GM20000 (cell line): ENCODE measurements around the gene RPS6KC1.
"Not testable (repeated sequence)": the region's sequence is repeated elsewhere in the genome, so short reads cannot be mapped to it uniquely, and the experiment has no call there.

Source experiments
- DNase-seq: peaks from one replicate; pipeline ENCODE4 v3.0.0; 2012; ENCODE audit warnings: low spot score
- TF ChIP-seq, protein P1 (sequence below): IDR thresholded peaks from 2 replicates; pipeline ENCODE4 v1.5.1; 2012; ENCODE audit warnings: mild to moderate bottlenecking, control low read depth; ENCODE audit errors: extremely low read depth, missing control alignments

Gene RPS6KC1

DNA sequence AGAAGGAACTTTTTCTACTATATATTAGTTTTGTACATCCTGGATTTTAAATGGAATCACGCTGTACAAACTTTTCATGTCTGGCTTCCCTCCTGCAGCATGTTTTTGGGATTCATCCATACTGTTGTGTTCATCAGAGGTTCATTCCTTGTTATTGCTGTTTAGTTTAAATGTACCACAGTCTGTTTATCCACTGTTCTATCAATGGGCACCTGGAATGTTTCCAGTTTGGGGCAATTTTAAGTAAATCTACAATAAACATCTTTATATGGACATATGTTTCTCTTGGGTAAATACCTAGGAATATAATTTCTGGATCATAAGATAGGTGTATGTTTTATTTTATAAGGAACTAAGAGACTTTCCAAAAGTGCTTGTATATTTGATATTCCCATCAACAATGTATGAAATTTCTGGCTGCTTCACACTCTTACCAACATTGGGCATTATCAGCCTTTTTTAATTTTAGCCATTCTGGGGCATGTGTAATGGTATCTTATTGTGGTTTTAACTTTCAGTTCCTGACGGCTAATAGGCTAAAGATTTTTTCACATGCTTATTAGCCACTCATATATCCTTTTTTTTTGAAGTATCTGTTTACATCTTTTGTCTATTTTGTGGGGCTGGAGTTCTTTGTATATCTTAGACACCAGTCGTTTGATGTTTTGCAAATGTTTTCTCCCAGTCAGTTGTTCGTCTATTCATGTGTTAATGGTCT lies 48.8 kb downstream of the RPS6KC1 start:
- TF ChIP-seq, protein P1, sequence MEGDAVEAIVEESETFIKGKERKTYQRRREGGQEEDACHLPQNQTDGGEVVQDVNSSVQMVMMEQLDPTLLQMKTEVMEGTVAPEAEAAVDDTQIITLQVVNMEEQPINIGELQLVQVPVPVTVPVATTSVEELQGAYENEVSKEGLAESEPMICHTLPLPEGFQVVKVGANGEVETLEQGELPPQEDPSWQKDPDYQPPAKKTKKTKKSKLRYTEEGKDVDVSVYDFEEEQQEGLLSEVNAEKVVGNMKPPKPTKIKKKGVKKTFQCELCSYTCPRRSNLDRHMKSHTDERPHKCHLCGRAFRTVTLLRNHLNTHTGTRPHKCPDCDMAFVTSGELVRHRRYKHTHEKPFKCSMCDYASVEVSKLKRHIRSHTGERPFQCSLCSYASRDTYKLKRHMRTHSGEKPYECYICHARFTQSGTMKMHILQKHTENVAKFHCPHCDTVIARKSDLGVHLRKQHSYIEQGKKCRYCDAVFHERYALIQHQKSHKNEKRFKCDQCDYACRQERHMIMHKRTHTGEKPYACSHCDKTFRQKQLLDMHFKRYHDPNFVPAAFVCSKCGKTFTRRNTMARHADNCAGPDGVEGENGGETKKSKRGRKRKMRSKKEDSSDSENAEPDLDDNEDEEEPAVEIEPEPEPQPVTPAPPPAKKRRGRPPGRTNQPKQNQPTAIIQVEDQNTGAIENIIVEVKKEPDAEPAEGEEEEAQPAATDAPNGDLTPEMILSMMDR: no peak
- no peak for DNase-seq

DNA sequence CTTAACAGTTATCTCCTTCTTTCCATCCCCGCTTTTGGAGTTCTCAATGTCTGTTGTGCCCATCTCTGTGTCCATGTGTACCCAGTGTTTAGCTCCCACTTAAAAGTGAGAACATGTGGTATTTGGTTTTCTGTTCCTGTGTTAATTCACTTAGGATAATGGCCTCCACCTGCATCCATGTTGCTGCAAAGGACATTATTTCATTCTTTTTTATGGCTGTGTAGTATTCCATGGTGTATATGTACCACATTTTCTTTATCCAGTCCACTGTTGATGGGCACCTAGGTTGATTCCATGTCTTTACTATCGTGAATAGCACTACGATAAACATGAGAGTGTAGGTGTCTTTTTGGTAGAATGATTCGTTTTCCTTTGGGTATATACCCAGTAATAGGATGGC lies 49.5 kb downstream of the RPS6KC1 start:
- not testable (repeated sequence) for DNase-seq

DNA sequence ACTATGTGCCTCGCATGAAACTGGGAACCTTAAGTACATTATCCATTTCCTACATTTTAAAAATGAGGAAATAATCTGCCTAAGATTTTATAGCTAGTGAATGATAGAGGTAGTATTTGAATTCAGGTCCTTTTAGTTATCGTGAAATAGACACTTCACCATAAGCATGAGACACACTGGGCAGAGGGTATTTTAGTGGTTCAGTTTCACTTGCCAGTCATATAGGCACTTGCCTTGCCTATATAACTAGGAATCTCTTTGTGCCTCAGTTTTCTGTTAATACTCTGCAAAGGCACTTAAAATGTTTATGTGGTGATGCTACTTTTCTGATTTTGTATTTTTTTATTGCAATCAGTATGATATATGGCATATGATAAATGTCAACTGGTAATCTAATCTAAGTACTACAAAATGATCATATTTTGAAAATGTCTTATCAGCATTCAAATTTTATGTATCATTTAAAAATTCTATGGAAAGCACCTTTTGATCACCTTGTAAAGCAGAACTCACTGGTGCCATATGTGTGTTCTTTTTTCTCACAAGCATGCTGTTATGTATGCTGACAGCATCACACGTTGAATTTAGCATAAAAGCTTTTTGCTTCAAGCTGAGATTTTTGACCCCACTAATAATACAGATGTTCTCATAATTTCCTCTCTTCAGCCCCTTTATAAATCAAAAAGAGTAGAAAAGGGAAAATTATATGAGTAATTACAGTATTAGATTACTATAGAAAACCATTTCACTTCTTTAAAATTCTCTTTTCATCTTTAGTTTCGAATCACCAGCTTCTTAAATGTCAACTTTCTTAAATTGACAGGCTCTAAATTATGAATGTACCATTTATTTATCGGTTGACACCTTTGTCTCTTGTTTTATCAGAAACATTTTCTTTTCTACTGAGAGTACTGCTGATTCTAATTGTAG lies 52.6 kb downstream of the RPS6KC1 start:
- TF ChIP-seq, protein P1: no peak
- DNase-seq: peak; percentile 10

DNA sequence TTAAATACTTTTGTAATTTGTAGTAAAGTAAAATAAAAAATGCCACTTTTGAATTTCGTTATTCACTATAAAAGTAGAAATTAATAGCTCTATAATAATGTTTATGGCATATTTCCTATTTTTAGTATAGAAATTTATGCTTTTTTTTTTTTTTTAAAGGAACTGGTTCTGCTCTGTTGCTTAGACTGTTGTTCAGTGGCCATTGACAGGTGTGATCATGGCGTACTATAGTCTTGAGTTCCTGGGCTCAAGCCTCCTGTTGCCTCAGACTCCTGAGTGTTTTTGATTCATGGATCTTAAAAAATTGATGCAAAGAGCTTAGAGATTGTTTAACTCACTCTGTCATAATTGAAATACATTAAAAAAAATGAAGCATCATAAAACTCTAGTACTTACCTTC lies 53.6 kb downstream of the RPS6KC1 start:
- TF ChIP-seq, protein P1: no peak
- no peak for DNase-seq

DNA sequence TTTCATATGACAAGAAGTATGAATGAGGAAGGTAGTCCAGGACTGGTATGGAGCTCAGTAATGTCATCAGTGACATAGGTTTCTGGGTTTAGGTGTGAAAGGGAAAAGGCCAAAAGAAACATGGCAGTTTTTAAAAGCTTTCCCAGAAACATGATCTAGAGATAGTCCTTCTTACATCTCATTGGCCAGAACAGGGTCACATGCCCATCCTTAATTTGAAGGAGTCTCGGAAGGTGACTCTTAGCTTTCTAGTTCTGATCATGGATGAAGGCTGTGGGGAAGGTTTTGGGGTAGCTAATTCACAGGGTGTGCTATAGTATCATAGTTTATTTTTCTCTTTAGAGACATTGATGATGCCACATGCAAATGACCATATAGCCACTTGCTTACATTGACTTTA lies 55.3 kb downstream of the RPS6KC1 start:
- no peak for DNase-seq
- TF ChIP-seq, protein P1: no peak

DNA sequence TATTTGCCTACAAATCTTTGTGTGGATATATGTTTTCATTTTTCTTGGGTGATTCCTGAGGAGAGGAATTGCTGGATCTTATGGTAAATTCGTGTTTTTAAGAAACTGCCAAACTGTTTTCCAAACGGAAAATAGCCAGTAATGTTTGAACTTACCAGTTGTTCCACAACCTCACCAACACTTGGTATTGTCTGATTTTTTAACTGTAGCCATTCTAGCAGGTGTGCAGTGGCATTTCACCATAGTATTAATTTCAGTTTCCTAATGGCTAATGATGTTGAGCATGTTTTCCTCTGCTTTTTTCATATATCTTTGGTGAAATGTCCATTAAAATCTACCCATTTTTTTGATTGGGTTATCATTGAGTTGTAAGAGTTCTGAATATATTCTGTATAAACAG lies 56.6 kb downstream of the RPS6KC1 start:
- TF ChIP-seq, protein P1: no peak
- DNase-seq: no peak

DNA sequence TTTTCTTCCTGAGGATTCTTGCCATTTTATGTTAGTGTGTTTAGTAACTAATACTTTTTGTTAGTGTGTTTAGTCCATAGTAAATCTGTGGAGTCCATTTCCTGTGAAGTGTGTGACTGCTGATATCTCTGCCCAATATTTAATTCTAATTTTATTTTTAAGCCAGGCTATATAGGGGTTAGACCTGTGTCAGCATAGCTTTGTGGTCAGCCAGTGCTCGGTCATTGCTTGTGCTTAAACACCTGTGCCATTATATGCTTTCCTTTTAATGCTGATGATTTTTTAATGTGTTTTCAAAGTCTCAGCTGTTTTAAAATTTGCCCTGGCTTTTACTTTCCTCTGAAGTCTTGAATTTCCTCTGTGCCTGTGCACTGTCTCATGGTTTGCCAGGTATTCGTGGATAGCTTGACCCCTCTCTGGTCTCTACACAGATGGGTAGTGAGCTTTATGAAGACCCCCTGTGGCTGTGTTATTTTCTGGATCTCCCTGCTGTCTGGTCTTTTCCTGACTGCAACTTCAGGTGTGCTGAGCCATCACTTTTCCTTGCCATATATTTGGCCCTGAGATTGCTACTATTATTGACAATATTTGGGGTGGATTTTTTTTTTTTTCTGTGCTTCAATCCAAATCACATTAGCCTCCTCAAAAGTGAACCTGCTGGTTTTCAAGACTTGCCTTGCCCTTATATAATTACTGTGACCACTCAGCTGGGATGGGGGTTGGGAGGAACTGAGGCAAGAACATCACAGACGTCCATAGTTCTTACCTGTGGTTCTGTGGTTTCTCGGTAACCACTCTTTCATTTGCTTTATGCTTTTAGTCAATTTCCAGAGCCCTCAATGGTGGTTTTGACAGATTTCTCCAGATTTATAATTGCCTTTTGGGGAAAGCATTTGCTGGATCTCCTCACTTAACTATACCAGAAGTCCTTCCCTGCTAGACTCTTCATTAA lies 59.6 kb downstream of the RPS6KC1 start:
- TF ChIP-seq, protein P1: no peak
- DNase-seq: peak; percentile 12
